Measurements from ENCODE around the gene ZFAND2A. TPM values are rescaled to one million over a fixed set of nuclear protein-coding genes. Genes with fewer than 3 reads are reported as not detected.
A peak's percentile ranks its signal among the peaks of the same experiment; 100 is the strongest.

Gene ZFAND2A
- polyA plus RNA-seq, 3 donors, result 30.6 to 126 (median 35.1) TPM

- 100% methylated on average over 1 of the region's 2 CpGs for WGBS (ENCODE audit: insufficient coverage)
- TF ChIP-seq CTCF (IDR thresholded peaks at IDR 0.05), result no peak
- Histone ChIP-seq H3K4me2 (replicated peaks; ENCODE audit: extremely low read depth, low read length, poor library complexity, severe bottlenecking) (no peak overlapping the region), H3K79me2 (ENCODE audit: insufficient read depth, low read length) (no peaks in the 10 kb centered on the region), H3K4me3 (replicated peaks in 1 of 3; ENCODE audit: low read depth in 2 of 3, low read length in 3 of 3) (no peak overlapping the region), H2AFZ (ENCODE audit: insufficient read depth, low read depth, low read length, poor library complexity, severe bottlenecking) (no peak overlapping the region), H3K4me1 (ENCODE audit: control insufficient read depth in 1 of 2, insufficient read depth in 2 of 2, low read length in 2 of 2) (peaks cover 0 to under 1% of the 10 kb centered on the region in 2 donors), H3K9ac (ENCODE audit: insufficient read depth, low read length, poor library complexity, severe bottlenecking) (no peak overlapping the region), H3K27ac (ENCODE audit: low read depth in 1 of 2, low read length in 2 of 2) (no peak overlapping the region), H3K27me3 (ENCODE audit: control insufficient read depth in 2 of 2, insufficient read depth in 2 of 2, low read length in 2 of 2) (no peaks in the 10 kb centered on the region), H3K9me3 (replicated peaks in 1 of 2; ENCODE audit: control insufficient read depth in 1 of 2, insufficient read depth in 1 of 2, low read length in 2 of 2) (no peaks in the 10 kb centered on the region), H3K36me3 (replicated peaks in 1 of 2; ENCODE audit: control insufficient read depth in 1 of 2, insufficient read depth in 2 of 2, low read length in 2 of 2) (no peaks in the 10 kb centered on the region), H4K20me1 (ENCODE audit: insufficient read depth, low read length) (no peaks in the 10 kb centered on the region)
- Mint-ChIP-seq H3K4me1 (peaks cover 3% of the 10 kb centered on the region), H3K27ac (no peak overlapping the region), H3K9me3 (peaks cover 0 to 2% (median 0%) of the 10 kb centered on the region in 7 donors), H3K27me3 (ENCODE audit: low read depth in 3 of 3) (no peaks in the 10 kb centered on the region), H3K36me3 (no peaks in the 10 kb centered on the region), H3K4me3 (no peak overlapping the region)
- no peak for DNase-seq
- intact Hi-C loops (cut with micrococcal nuclease), result loop anchor here (5.0 to 10.0 kb wide), 2 partner anchors 44 to 157 kb away; partner anchors contain the start of genes COX19 (in 1 of the 2) and GPER1 (in 1 of the 2)
Observed at GRCh38 chr7:1131471-1132265, 28.3 kb downstream of the ZFAND2A start.

GRCh38 chr7:1130021-1130990 lies 29.7 kb downstream of the ZFAND2A start:
- no peak overlapping the region for H3K4me2 ChIP-seq (replicated peaks; ENCODE audit: extremely low read depth, low read length, poor library complexity, severe bottlenecking)
- no peaks in the 10 kb centered on the region for H3K4me1 ChIP-seq (ENCODE audit: control insufficient read depth in 1 of 2, insufficient read depth in 2 of 2, low read length in 2 of 2)
- Mint-ChIP-seq H3K27ac (peak overlapping the region in 1 of 7 donors; percentile 52), H3K4me1 (peaks cover 2% of the 10 kb centered on the region), H3K27me3 (ENCODE audit: low read depth in 3 of 3) (no peaks in the 10 kb centered on the region), H3K9me3 (peaks cover 0 to 2% (median 0%) of the 10 kb centered on the region in 7 donors), H3K36me3 (no peaks in the 10 kb centered on the region), H3K4me3 (no peak overlapping the region)
- H2AFZ ChIP-seq (ENCODE audit: insufficient read depth, low read depth, low read length, poor library complexity, severe bottlenecking), result no peak overlapping the region
- no peaks in the 10 kb centered on the region for H3K79me2 ChIP-seq (ENCODE audit: insufficient read depth, low read length)
- H3K27me3 ChIP-seq (ENCODE audit: control insufficient read depth in 2 of 2, insufficient read depth in 2 of 2, low read length in 2 of 2), result no peaks in the 10 kb centered on the region
- H4K20me1 ChIP-seq (ENCODE audit: insufficient read depth, low read length), result no peaks in the 10 kb centered on the region
- WGBS (ENCODE audit: insufficient coverage), result 97% methylated on average over 17 of the region's 26 CpGs
- no peak overlapping the region for H3K4me3 ChIP-seq (replicated peaks in 1 of 3; ENCODE audit: low read depth in 2 of 3, low read length in 3 of 3)
- no peak overlapping the region for H3K27ac ChIP-seq (ENCODE audit: low read depth in 1 of 2, low read length in 2 of 2)
- no peak for DNase-seq
- intact Hi-C loops (cut with micrococcal nuclease), result loop anchor here (5.0 to 10.0 kb wide), 2 partner anchors 43 to 156 kb away; partner anchors contain the start of genes COX19 (in 1 of the 2) and GPER1 (in 1 of the 2)
- no peak for TF ChIP-seq CTCF (IDR thresholded peaks at IDR 0.05)
- H3K9ac ChIP-seq (ENCODE audit: insufficient read depth, low read length, poor library complexity, severe bottlenecking), result no peak overlapping the region
- H3K9me3 ChIP-seq (replicated peaks in 1 of 2; ENCODE audit: control insufficient read depth in 1 of 2, insufficient read depth in 1 of 2, low read length in 2 of 2), result no peaks in the 10 kb centered on the region
- H3K36me3 ChIP-seq (replicated peaks in 1 of 2; ENCODE audit: control insufficient read depth in 1 of 2, insufficient read depth in 2 of 2, low read length in 2 of 2), result no peaks in the 10 kb centered on the region
